WTC11 (cell line): ENCODE data around the gene IKBIP. TPM values are rescaled to one million over a fixed set of nuclear protein-coding genes. Genes with fewer than 3 reads are reported as not detected.

Experiments used
- ATAC-seq: fragments of 200-7000 bp; cut with Tn5 transposase; 2 replicates; pipeline ENCODE4 v1.10.0; 2021; ENCODE audit warnings: mild to moderate bottlenecking, moderate library complexity
- CTCF ChIA-PET: fragments of 300-600 bp; sonication (Branson Sonifier 250); formaldehyde crosslinking; loops from one replicate; lab custom pipeline; 2021; ENCODE audit warnings: antibody characterized with exemption; lab: Charles Lee
- POLR2A ChIA-PET: fragments of 350-600 bp; sonication (Branson Sonifier 250); formaldehyde crosslinking; loops from one replicate; lab custom pipeline; 2021; ENCODE audit warnings: antibody characterized with exemption; lab: Charles Lee
- DNase-seq: peaks from one replicate; pipeline ENCODE4 v3.0.0; 2021; ENCODE audit warnings: low spot score
- H3K27ac Mint-ChIP-seq: 2 replicates; pipeline ENCODE4 v1.8.0; 2021; ENCODE audit warnings: mixed read lengths
- H3K27me3 Mint-ChIP-seq: 2 replicates; pipeline ENCODE4 v1.8.0; 2021; ENCODE audit warnings: low read depth, mild to moderate bottlenecking, moderate library complexity, mixed read lengths
- H3K36me3 Mint-ChIP-seq: 2 replicates; pipeline ENCODE4 v1.8.0; 2021; ENCODE audit warnings: mixed read lengths
- H3K4me1 Mint-ChIP-seq: 2 replicates; pipeline ENCODE4 v1.8.0; 2022; ENCODE audit warnings: mixed read lengths
- H3K4me3 Mint-ChIP-seq: 2 replicates; pipeline ENCODE4 v1.8.0; 2021; ENCODE audit warnings: mild to moderate bottlenecking, moderate library complexity, mixed read lengths
- H3K9me3 Mint-ChIP-seq: 2 replicates; pipeline ENCODE4 v1.8.0; 2021; ENCODE audit warnings: mixed read lengths
- CREB1 ChIP-seq: sonication (generic); formaldehyde crosslinking; IDR thresholded peaks from 2 replicates; pipeline ENCODE4 v1.8.0; 2023; ENCODE audit warnings: mild to moderate bottlenecking, missing genetic modification reagents
- HMGA2 ChIP-seq: fragments of 250-450 bp; sonication (Bioruptor Pico); IDR thresholded peaks from 2 replicates; pipeline ENCODE4 v1.4.0; 2021; ENCODE audit warnings: mild to moderate bottlenecking, moderate library complexity
- JAZF1 ChIP-seq: fragments of 250-450 bp; sonication (Bioruptor Pico); IDR thresholded peaks from 2 replicates; pipeline ENCODE4 v1.9.0; 2021; ENCODE audit warnings: moderate library complexity, mild to moderate bottlenecking, inconsistent platforms
- JUN ChIP-seq: sonication (generic); formaldehyde crosslinking; IDR thresholded peaks from 2 replicates; pipeline ENCODE4 v1.8.0; 2023; ENCODE audit warnings: mild to moderate bottlenecking, missing genetic modification reagents
- MXD4 ChIP-seq: fragments of 250-450 bp; sonication (Bioruptor Pico); IDR thresholded peaks from 2 replicates; pipeline ENCODE4 v1.8.0; 2021; ENCODE audit warnings: mild to moderate bottlenecking, moderate library complexity, borderline replicate concordance
- MYBL2 ChIP-seq: sonication (generic); formaldehyde crosslinking; IDR thresholded peaks from 2 replicates; pipeline ENCODE4 v1.8.1; 2023; ENCODE audit warnings: mild to moderate bottlenecking, moderate library complexity, missing genetic modification reagents
- NFYB ChIP-seq: sonication (generic); formaldehyde crosslinking; conservative IDR thresholded peaks from 2 replicates; pipeline ENCODE4 v1.8.0; 2022; ENCODE audit warnings: low read depth, missing genetic modification reagents
- PRRX2 ChIP-seq: fragments of 250-450 bp; sonication (Bioruptor Pico); IDR thresholded peaks from 2 replicates; pipeline ENCODE4 v1.8.0; 2021; ENCODE audit warnings: mild to moderate bottlenecking
- TCF7 ChIP-seq: sonication (generic); formaldehyde crosslinking; IDR thresholded peaks from 2 replicates; pipeline ENCODE4 v1.8.0; 2022; ENCODE audit warnings: mild to moderate bottlenecking, low read depth, missing genetic modification reagents, moderate library complexity
- TP53 ChIP-seq: sonication (generic); formaldehyde crosslinking; IDR thresholded peaks from 2 replicates; pipeline ENCODE4 v1.8.1; 2023; ENCODE audit warnings: mild to moderate bottlenecking, missing genetic modification reagents
- ZNF121 ChIP-seq: sonication (generic); formaldehyde crosslinking; IDR thresholded peaks from 2 replicates; pipeline ENCODE4 v1.8.0; 2023; ENCODE audit warnings: missing genetic modification reagents
- total RNA-seq: library from RNA; stranded (reverse); gene quantifications from 3 replicates; pipeline ENCODE4 v1.2.3, GENCODE V29; 2021
- TF ChIP-seq, protein P1 (sequence below): sonication (generic); formaldehyde crosslinking; IDR thresholded peaks from 2 replicates; pipeline ENCODE4 v1.8.1; 2022; ENCODE audit warnings: mild to moderate bottlenecking, moderate library complexity, missing genetic modification reagents
- TF ChIP-seq, protein P2 (sequence below): sonication (generic); formaldehyde crosslinking; IDR thresholded peaks from 2 replicates; pipeline ENCODE4 v1.8.1; 2022; ENCODE audit warnings: low read depth, mild to moderate bottlenecking, moderate library complexity, missing genetic modification reagents, borderline replicate concordance
- TF ChIP-seq, protein P3 (sequence below): sonication (generic); formaldehyde crosslinking; IDR thresholded peaks from 2 replicates; pipeline ENCODE4 v1.8.0; 2023; ENCODE audit warnings: missing genetic modification reagents
- TF ChIP-seq, protein P4 (sequence below): fragments of 250-450 bp; sonication (Bioruptor Pico); IDR thresholded peaks from 2 replicates; pipeline ENCODE4 v1.9.0; 2021; ENCODE audit warnings: mild to moderate bottlenecking
- TF ChIP-seq, protein P5 (sequence below): sonication (generic); formaldehyde crosslinking; IDR thresholded peaks from 2 replicates; pipeline ENCODE4 v1.8.1; 2023; ENCODE audit warnings: mild to moderate bottlenecking, missing genetic modification reagents, borderline replicate concordance
- TF ChIP-seq, protein P6 (sequence below): sonication (generic); formaldehyde crosslinking; IDR thresholded peaks from 2 replicates; pipeline ENCODE4 v1.8.1; 2023; ENCODE audit warnings: mild to moderate bottlenecking, missing genetic modification reagents, moderate library complexity
- TF ChIP-seq, protein P7 (sequence below): sonication (generic); formaldehyde crosslinking; IDR thresholded peaks from 2 replicates; pipeline ENCODE4 v1.8.0; 2022; ENCODE audit warnings: mild to moderate bottlenecking, missing genetic modification reagents

The IKBIP gene
- total RNA-seq, 1 experiment from 2014 or later: 15.5 TPM

DNA sequence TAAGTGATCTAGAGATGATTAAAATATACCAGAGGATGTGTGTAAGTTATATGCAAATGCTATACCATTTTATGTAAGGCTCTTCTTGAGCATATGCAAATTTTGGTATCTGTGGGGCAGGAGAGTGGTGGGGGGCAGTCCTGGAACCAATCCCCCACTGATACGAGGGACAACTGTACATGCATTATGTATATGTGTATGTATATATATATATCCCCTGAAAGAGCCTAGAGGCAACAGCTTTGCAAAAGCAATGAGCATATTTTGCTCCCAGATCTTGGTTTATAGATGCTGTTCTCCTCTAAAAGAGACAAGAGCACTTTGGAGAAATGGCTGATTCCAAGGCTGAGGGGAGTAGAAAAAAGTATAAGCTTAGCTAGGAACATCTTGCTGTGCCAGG is 63.5 kb downstream of the IKBIP start:
- Mint-ChIP-seq H3K9me3 (no peaks in the 10 kb centered on the region), H3K4me3 (no peak overlapping the region), H3K27me3 (no peaks in the 10 kb centered on the region), H3K4me1 (no peaks in the 10 kb centered on the region), H3K36me3 (no peaks in the 10 kb centered on the region), H3K27ac (no peak overlapping the region)
- DNase-seq (no peak), ATAC-seq (no peak)
- POLR2A ChIA-PET: interaction anchor here (0.7 kb wide), 1 partner anchor 12 kb away, joined by 3 read pairs; the partner anchor contains the start of gene SLC25A3
- CTCF ChIA-PET: interaction anchor here (0.8 to 1.6 kb wide), 2 partner anchors 9 to 14 kb away, joined by 4 to 9 read pairs; no protein-coding TSS in a partner anchor
- TF ChIP-seq JAZF1 (CRISPR knock-in tag): no peak
- TF ChIP-seq, protein P1, sequence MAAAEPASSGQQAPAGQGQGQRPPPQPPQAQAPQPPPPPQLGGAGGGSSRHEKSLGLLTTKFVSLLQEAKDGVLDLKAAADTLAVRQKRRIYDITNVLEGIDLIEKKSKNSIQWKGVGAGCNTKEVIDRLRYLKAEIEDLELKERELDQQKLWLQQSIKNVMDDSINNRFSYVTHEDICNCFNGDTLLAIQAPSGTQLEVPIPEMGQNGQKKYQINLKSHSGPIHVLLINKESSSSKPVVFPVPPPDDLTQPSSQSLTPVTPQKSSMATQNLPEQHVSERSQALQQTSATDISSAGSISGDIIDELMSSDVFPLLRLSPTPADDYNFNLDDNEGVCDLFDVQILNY (CRISPR knock-in tag): no peak
- TF ChIP-seq, protein P2, sequence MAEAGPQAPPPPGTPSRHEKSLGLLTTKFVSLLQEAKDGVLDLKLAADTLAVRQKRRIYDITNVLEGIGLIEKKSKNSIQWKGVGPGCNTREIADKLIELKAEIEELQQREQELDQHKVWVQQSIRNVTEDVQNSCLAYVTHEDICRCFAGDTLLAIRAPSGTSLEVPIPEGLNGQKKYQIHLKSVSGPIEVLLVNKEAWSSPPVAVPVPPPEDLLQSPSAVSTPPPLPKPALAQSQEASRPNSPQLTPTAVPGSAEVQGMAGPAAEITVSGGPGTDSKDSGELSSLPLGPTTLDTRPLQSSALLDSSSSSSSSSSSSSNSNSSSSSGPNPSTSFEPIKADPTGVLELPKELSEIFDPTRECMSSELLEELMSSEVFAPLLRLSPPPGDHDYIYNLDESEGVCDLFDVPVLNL: no peak
- no peak for TF ChIP-seq CREB1 (CRISPR knock-in tag)
- no peak for TF ChIP-seq TP53
- TF ChIP-seq TCF7 (CRISPR knock-in tag): no peak
- no peak for TF ChIP-seq MYBL2 (CRISPR knock-in tag)
- no peak for TF ChIP-seq HMGA2 (CRISPR knock-in tag)
- TF ChIP-seq PRRX2 (CRISPR knock-in tag): no peak
- TF ChIP-seq, protein P3, sequence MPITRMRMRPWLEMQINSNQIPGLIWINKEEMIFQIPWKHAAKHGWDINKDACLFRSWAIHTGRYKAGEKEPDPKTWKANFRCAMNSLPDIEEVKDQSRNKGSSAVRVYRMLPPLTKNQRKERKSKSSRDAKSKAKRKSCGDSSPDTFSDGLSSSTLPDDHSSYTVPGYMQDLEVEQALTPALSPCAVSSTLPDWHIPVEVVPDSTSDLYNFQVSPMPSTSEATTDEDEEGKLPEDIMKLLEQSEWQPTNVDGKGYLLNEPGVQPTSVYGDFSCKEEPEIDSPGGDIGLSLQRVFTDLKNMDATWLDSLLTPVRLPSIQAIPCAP (CRISPR knock-in tag): no peak
- TF ChIP-seq, all 79 proteins: peak for 0

DNA sequence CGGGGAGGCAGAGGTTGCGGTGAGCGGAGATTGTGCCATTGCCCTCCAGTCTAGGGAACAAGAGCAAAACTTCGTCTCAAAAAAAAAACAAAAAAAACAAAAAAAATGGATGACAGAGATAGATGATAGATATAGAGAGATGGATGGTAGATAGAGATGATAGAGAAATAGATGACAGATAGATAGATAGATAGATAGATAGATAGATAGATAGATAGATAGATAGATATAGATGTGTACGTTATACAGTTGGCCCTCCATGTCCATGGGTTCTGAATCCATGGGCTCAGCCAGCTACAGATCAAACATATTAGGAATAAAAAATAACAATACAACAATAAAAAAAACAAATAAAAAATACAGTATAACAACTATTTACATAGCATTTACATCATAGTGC is 63.9 kb downstream of the IKBIP start:
- POLR2A ChIA-PET: interaction anchor here (0.7 kb wide), 1 partner anchor 1199 kb away, joined by 3 read pairs; no protein-coding TSS in a partner anchor
- CTCF ChIA-PET: interaction anchor here (1.6 to 1.9 kb wide), 2 partner anchors 14 kb away, joined by 9 to 11 read pairs; no protein-coding TSS in a partner anchor

More for the DNA sequence above, 63.9 kb downstream of the IKBIP start:
- DNase-seq: no peak
- no peak for ATAC-seq
- TF ChIP-seq, protein P4, sequence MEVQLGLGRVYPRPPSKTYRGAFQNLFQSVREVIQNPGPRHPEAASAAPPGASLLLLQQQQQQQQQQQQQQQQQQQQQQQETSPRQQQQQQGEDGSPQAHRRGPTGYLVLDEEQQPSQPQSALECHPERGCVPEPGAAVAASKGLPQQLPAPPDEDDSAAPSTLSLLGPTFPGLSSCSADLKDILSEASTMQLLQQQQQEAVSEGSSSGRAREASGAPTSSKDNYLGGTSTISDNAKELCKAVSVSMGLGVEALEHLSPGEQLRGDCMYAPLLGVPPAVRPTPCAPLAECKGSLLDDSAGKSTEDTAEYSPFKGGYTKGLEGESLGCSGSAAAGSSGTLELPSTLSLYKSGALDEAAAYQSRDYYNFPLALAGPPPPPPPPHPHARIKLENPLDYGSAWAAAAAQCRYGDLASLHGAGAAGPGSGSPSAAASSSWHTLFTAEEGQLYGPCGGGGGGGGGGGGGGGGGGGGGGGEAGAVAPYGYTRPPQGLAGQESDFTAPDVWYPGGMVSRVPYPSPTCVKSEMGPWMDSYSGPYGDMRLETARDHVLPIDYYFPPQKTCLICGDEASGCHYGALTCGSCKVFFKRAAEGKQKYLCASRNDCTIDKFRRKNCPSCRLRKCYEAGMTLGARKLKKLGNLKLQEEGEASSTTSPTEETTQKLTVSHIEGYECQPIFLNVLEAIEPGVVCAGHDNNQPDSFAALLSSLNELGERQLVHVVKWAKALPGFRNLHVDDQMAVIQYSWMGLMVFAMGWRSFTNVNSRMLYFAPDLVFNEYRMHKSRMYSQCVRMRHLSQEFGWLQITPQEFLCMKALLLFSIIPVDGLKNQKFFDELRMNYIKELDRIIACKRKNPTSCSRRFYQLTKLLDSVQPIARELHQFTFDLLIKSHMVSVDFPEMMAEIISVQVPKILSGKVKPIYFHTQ (CRISPR knock-in tag): no peak
- TF ChIP-seq CREB1 (CRISPR knock-in tag) (no peak), ZNF121 (no peak), TP53 (no peak), NFYB (no peak), MXD4 (CRISPR knock-in tag) (no peak), JUN (CRISPR knock-in tag) (no peak)
- TF ChIP-seq, protein P5, sequence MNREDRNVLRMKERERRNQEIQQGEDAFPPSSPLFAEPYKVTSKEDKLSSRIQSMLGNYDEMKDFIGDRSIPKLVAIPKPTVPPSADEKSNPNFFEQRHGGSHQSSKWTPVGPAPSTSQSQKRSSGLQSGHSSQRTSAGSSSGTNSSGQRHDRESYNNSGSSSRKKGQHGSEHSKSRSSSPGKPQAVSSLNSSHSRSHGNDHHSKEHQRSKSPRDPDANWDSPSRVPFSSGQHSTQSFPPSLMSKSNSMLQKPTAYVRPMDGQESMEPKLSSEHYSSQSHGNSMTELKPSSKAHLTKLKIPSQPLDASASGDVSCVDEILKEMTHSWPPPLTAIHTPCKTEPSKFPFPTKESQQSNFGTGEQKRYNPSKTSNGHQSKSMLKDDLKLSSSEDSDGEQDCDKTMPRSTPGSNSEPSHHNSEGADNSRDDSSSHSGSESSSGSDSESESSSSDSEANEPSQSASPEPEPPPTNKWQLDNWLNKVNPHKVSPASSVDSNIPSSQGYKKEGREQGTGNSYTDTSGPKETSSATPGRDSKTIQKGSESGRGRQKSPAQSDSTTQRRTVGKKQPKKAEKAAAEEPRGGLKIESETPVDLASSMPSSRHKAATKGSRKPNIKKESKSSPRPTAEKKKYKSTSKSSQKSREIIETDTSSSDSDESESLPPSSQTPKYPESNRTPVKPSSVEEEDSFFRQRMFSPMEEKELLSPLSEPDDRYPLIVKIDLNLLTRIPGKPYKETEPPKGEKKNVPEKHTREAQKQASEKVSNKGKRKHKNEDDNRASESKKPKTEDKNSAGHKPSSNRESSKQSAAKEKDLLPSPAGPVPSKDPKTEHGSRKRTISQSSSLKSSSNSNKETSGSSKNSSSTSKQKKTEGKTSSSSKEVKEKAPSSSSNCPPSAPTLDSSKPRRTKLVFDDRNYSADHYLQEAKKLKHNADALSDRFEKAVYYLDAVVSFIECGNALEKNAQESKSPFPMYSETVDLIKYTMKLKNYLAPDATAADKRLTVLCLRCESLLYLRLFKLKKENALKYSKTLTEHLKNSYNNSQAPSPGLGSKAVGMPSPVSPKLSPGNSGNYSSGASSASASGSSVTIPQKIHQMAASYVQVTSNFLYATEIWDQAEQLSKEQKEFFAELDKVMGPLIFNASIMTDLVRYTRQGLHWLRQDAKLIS (CRISPR knock-in tag): no peak
- TF ChIP-seq, protein P6, sequence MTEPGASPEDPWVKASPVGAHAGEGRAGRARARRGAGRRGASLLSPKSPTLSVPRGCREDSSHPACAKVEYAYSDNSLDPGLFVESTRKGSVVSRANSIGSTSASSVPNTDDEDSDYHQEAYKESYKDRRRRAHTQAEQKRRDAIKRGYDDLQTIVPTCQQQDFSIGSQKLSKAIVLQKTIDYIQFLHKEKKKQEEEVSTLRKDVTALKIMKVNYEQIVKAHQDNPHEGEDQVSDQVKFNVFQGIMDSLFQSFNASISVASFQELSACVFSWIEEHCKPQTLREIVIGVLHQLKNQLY (CRISPR knock-in tag): no peak
- TF ChIP-seq, protein P7, sequence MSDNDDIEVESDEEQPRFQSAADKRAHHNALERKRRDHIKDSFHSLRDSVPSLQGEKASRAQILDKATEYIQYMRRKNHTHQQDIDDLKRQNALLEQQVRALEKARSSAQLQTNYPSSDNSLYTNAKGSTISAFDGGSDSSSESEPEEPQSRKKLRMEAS (CRISPR knock-in tag): no peak
- Mint-ChIP-seq H3K27me3 (no peaks in the 10 kb centered on the region), H3K27ac (no peak overlapping the region), H3K9me3 (no peaks in the 10 kb centered on the region), H3K4me1 (no peaks in the 10 kb centered on the region), H3K4me3 (no peak overlapping the region), H3K36me3 (no peaks in the 10 kb centered on the region)
